Stimulated activated CD8-positive, alpha-beta memory T cell treated with anti-CD3 and anti-CD28 coated beads, Interleukin-12 subunit alpha, Interleukin-12 subunit beta, amount 100 ng/mL, for 4 hours (primary cell): ENCODE results near the gene IKZF4.
A peak's percentile ranks its signal among the peaks of the same experiment; 100 is the strongest.
"Not testable (repeated sequence)": the region's sequence is repeated elsewhere in the genome, so short reads cannot be mapped to it uniquely, and the experiment has no call there.

ENCODE experiments used
- DNase-seq: peaks from one replicate; pipeline ENCODE4 v3.0.0-alpha.2; 2020; ENCODE audit warnings: low read depth

Gene IKZF4

GRCh38 chr12:55999522-55999921 lies 21.3 kb upstream of the IKZF4 start:
- not testable (repeated sequence) for DNase-seq

GRCh38 chr12:55999999-56000540 lies 20.8 kb upstream of the IKZF4 start:
- DNase-seq = not testable (repeated sequence)

DNA sequence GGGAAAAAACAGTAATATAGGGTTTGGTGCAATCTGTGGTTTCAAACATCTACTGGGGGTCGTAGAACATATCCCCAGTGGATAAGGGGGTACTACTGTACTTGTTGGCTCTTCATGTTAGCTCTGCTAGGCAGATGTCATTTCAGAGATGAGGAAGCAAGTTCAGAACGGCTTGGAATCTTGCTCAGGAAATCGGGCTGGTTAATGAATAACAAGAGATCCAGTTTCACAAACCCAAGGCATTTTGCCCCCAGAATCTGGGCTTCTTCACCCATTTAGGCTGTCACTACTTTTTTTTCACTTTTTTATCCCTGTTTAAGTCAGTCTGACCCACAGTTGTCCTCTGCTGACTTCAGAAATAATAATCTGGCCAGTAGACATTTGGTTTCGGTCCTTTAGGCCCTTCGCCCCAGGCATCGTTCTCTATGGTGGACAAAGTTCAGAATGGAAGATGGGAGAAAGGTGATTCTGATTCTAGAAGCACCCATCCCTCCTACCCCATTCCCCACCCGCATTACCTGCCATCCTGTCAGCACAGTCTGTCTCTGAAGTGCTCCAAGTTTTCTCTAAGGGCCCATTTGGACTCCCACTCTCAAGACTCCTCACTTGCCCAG lies 19.2 kb upstream of the IKZF4 start:
- DNase-seq = no peak

DNA sequence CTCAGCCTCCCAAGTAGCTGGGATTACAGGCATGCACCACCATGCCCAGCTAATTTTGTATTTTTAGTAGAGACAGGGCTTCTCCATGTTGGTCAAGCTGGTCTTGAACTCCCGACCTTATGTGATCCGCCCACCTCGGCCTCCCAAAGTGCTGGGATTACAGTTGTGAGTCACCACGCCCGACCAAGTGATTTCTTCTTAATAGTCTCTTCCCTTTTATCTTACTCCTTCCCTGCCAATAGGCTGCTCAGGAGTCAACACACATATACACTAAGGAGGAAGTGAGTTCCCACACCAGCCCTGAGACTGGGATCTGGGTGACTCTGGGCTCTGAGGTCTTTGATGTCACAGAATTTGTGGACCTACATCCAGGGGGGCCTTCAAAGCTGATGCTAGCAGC lies 17.5 kb upstream of the IKZF4 start:
- DNase-seq = not testable (repeated sequence)

DNA sequence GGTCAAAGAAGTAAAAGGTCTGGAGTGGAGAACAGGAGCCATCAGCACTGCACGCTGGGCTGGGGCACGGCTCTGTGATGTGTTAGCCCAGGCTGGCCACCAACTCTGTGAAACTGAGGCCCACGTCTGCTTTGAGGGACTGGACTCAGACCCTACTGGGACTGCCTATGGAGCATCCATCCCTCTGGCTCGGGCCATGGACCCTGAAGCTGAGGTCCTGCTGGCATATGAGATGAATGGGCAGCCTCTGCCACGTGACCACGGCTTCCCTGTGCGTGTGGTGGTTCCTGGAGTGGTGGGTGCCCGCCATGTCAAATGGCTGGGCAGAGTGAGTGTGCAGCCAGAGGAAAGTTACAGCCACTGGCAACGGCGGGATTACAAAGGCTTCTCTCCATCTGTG lies 16.6 kb upstream of the IKZF4 start:
- DNase-seq = no peak

DNA sequence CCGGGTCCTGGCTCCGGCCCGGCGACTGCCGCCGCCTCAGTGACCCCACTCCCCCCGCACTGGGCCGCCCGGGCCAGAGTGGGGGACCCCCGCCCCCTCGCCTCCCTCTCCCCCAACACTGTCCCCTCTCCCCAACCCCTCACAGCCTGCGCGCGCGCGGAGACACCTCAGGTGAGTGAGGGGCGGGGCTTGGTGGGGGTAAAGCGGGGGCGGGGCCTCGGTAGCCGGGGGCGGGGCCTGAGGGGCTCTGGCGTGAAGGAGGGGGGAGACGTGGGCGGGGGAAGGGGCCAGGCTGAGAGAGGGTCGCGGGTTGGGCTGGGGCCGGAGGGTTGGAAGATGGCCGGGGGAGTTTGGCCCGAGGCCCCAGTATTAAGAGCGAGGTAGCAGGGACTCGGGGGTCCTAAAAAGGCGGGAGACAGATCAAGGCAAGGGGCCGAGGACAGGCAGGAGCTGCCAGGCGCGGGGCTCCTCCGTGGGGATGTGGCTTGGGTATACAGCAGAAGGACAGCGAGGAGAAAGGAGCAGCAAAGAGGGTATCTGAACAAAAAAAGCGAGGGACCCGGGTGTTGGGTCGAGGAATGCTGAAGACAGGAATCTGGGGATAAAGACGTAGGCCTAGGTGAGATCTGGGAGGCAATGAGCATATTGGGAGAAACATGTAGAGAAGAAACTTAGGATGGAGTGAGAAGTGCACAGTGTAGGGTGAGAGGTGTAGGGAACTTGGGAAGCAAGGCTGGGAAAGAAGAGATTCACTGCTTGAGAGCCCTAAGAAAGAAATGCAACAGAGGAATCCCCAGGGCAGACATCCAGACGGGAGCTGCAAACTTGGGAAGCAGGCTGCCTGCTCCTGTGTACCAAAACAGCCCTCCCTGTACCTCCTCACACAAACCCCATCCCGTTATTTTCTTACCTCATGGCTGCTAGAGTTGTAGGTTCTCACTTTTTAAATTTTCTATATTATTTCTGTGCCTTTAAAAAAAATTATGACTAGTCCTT lies 13.0 kb upstream of the IKZF4 start:
- DNase-seq = peak; percentile 55

GRCh38 chr12:56010111-56010570 lies 10.7 kb upstream of the IKZF4 start:
- no peak for DNase-seq

GRCh38 chr12:56011509-56012090 lies 9.2 kb upstream of the IKZF4 start:
- no peak for DNase-seq

DNA sequence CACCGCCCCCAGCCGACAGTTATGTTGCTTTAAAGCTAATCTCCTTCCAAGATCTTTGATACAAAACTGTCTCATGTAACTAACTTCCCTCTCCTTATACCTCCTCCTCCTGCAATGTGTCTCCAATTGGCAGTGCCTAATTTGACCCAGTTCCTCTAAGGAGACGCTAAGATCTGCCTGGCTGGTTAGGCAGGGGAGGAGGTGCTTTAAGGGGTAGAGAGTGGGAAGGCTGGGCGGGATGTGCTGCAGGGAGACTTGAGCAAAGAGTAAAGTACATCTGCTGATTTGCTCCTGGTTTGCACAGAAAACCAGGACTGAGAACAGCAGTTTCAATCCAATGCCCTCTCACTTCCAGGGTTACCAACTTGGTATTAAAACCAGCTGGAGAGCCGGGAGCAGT lies 7.4 kb upstream of the IKZF4 start:
- no peak for DNase-seq

DNA sequence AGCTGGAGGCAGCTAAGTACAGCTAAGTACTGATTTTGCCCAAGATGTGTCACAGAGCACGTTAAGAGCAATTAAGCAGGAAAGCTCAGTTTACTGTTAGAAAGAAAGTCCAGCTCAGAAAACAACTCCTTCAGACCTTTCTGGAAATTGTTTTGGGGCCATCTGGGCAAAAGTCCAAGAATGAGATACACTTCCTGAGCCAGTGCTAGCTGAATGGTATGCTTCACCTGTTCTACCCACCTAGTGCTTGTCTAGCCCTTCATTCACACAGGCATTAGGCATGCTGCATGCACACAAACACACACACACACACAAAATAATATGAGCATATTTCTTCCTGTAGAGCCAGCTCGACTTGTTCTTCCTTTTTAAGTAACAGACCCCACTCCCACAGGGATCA lies 6.6 kb upstream of the IKZF4 start:
- DNase-seq = no peak

GRCh38 chr12:56017181-56017580 lies 3.7 kb upstream of the IKZF4 start:
- DNase-seq = no peak

GRCh38 chr12:56018356-56018755 lies 2.5 kb upstream of the IKZF4 start:
- no peak for DNase-seq

GRCh38 chr12:56021889-56022497 lies 1.1 kb downstream of the IKZF4 start:
- no peak for DNase-seq

DNA sequence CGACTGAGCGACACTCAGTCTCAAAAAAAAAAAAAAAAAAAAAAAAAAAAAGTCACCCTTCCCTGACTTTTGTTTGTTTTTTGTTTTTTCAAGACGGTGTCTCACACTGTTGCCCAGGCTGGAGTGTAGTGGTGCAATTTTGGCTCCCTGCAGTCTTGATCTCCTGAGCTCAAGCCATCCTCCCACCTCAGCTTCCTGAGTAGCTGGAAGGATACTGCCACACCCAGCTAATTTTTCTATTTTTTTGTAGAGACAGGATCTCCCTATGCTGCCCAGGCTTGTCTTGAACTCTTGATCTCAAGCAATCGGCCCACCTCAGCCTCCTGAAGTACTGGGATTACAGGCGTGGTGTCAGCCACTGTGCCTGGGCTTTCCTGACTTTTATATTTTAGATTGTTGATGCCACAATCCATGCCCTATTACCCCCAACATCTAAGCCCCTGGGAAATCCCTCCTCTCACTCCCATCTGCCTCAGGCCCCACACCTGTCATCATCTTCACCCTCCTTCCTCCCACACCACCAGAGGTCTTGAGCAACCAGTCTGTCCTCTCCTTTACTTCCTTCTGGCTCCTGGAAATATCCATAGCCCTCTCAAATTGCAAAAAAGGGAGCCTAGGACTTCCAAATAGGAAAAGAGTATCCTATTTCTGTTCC lies 7.8 kb downstream of the IKZF4 start:
- DNase-seq = no peak

DNA sequence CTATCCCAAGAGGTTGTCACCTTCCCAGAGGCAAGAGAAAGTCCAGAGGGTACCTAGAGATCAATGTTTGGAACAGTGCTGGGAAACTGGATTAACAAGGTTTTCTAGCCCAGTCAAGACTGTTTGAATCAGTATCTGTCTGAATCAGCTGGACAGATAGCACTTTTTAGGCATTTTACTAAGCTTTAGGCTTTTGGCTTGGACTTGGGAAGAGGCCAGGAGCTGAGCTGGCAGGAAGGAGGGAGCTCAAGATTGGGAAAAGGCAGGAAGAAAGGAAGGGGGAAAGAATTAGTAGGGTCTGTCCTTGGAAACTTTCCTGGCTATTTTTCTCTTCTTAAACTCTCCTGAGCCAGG lies 8.3 kb downstream of the IKZF4 start:
- DNase-seq = no peak

DNA sequence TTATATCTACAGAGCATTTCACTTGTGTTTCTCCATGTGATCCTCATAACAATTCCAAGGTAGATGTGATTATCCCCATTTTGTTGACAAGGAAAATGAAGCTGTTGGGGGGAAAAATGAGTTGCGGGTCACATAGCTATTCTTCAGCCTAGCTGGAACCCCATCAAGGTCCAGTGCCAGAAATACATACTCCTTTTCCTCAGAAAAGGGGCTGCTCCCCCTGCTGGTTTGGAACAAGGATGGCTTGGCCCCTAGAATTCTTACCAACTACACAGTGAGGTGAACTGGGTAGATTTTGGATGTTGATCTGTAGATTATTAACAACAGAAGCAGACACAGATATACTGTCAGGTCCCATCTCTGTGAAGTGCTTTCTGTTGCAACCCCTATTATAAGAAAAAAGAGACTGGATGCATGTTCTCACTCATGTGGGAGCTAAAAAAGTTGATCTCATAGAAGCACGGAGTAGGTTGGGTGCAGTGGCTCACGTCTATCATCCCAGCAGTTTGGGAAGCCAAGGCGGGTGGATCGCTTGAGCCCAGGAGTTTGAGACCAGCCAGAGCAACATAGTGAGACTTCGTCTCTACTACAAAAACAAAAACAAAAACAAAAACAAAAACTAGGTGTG lies 8.9 kb downstream of the IKZF4 start:
- DNase-seq = no peak

DNA sequence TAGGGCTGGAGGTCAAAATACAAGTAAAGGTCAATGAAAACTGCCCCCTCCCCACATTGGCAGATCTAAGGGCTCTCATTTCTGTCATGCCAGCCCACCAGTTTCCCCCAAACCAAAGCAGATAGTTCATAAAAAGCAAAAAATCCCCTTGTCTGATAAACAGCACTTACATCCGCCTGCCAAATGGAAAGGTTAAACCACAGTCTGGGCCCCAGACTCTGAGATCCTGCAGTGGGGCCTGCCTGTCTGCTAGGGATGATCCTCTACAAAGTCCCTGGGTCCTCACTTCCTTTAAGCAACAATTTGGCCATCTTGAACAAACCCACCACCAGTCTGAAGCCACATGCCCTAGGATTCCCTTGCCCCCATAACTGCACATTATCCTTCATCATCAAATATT lies 11.1 kb downstream of the IKZF4 start:
- no peak for DNase-seq

DNA sequence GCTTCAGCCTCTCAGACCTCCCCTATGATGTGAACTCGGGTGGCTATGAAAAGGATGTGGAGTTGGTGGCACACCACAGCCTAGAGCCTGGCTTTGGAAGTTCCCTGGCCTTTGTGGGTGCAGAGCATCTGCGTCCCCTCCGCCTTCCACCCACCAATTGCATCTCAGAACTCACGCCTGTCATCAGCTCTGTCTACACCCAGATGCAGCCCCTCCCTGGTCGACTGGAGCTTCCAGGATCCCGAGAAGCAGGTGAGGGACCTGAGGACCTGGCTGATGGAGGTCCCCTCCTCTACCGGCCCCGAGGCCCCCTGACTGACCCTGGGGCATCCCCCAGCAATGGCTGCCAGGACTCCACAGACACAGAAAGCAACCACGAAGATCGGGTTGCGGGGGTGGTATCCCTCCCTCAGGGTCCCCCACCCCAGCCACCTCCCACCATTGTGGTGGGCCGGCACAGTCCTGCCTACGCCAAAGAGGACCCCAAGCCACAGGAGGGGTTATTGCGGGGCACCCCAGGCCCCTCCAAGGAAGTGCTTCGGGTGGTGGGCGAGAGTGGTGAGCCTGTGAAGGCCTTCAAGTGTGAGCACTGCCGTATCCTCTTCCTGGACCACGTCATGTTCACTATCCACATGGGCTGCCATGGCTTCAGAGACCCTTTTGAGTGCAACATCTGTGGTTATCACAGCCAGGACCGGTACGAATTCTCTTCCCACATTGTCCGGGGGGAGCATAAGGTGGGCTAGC lies 13.9 kb downstream of the IKZF4 start:
- no peak for DNase-seq

DNA sequence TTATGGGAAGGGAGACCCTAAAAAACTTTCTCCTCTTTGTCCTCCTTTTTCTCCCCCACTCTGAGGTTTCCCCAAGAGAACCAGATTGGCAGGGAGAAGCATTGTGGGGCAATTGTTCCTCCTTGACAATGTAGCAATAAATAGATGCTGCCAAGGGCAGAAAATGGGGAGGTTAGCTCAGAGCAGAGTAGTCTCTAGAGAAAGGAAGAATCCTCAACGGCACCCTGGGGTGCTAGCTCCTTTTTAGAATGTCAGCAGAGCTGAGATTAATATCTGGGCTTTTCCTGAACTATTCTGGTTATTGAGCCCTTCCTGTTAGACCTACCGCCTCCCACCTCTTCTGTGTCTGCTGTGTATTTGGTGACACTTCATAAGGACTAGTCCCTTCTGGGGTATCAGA lies 16.3 kb downstream of the IKZF4 start:
- no peak for DNase-seq

DNA sequence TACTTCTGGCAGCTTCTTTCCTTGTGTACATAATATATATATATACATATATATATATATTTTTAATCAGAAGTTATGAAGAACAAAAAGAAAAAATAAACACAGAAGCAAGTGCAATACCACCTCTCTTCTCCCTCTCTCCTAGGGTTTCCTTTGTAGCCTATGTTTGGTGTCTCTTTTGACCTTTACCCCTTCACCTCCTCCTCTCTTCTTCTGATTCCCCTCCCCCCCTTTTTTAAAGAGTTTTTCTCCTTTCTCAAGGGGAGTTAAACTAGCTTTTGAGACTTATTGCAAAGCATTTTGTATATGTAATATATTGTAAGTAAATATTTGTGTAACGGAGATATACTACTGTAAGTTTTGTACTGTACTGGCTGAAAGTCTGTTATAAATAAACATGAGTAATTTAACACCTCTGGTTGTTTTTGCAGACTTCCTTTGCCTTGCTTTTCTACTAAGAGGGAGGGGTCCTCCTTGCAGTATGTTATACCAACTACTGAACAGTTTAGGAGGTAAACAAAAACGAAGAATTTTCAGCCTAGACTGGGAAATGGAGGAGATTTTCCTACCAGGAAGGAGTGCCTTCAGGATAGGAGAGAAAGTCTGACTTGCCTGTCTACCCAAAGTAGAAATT lies 17.3 kb downstream of the IKZF4 start:
- DNase-seq = no peak
